Left colon (tissue), 2 donors: ENCODE results near the gene SLC2A9. TPM values are rescaled to one million over a fixed set of nuclear protein-coding genes. Genes with fewer than 3 reads are reported as not detected.

Experiments
- ATAC-seq: fragments of 200-7000 bp; cut with Tn5 transposase; one replicate; pipeline ENCODE4 v1.9.1; 2020; ENCODE audit warnings: mild to moderate bottlenecking, moderate library complexity
- DNase-seq, 2 donors: peaks; one replicate each; pipeline ENCODE4 v3.0.0-alpha.2; 2020
- intact Hi-C, 2 donors: fragments of 100-400 bp; cut with DNase I in 1 of 2; cut with micrococcal nuclease in 1 of 2; formaldehyde crosslinking; loops; one replicate each; pipeline versions ENCODE4 v1.11.2 to v1.14.0; 2022; cut with DNase I, micrococcal nuclease
- total RNA-seq, 2 donors: library from RNA; stranded (reverse); fragmentation: NEBNext Ultra II Directional; extraction: Animal tissue kit (Norgen Biotek cat#: 25700); gene quantifications; one replicate each; pipeline ENCODE4 v1.2.1, GENCODE V29; 2021
- donor health status: DM: no; HTN: no; CAD: no.
- donor health status: DM: yes; HTN: yes; CAD: no.

SLC2A9 gene
- total RNA-seq, 2 donors from 2014 or later = 5.1 to 5.2 TPM

DNA sequence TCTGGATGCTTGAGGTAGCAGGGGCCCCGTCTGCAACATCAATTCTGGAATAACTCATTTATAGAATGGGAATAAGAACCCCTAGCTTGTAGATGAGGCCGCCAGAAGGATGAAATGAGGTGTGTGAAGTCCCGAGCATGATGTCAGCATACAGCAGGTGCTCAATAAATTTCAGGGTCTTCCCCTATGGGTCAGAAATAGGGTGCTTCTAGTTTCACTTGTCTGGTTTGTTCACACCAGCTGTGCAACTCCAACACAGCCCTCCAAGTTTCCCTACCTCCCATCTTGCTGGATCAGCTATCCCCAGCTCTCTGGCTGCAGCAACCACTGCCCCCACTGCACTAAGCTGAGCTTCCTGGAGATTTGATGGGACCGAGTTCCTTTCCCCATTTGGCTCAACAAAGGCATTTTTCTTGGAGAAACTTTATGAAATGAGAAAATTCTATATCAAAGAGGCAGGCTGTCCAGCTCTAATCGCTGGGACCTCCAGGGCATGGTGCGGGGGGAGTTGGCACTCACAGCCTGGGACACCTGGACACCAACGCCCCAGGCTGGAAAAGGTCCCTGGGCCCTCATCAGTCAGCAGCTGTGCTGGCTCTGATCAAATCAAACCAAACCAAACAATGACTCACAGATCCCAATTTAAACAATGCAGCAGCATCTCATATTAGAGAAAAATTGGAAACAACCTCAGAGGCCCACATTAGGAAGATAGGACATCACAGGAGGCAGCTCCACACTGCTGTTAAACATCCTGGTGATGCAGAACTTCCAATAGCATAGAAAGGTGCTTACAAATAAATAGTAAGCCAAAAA, 13.3 kb downstream of the SLC2A9 start:
- DNase-seq = no peak
- ATAC-seq = no peak
- intact Hi-C loops = loop anchor here in 1 of 2 donors (10.0 kb wide), 1 partner anchor 303 kb away; no protein-coding TSS in a partner anchor

- intact Hi-C loops = loop anchor here in 1 of 2 donors (10.0 kb wide), 1 partner anchor 303 kb away; no protein-coding TSS in a partner anchor
- no peak for ATAC-seq
- no peak for DNase-seq
Measured at GRCh38 chr4:10007436-10007740, 13.9 kb downstream of the SLC2A9 start.

DNA sequence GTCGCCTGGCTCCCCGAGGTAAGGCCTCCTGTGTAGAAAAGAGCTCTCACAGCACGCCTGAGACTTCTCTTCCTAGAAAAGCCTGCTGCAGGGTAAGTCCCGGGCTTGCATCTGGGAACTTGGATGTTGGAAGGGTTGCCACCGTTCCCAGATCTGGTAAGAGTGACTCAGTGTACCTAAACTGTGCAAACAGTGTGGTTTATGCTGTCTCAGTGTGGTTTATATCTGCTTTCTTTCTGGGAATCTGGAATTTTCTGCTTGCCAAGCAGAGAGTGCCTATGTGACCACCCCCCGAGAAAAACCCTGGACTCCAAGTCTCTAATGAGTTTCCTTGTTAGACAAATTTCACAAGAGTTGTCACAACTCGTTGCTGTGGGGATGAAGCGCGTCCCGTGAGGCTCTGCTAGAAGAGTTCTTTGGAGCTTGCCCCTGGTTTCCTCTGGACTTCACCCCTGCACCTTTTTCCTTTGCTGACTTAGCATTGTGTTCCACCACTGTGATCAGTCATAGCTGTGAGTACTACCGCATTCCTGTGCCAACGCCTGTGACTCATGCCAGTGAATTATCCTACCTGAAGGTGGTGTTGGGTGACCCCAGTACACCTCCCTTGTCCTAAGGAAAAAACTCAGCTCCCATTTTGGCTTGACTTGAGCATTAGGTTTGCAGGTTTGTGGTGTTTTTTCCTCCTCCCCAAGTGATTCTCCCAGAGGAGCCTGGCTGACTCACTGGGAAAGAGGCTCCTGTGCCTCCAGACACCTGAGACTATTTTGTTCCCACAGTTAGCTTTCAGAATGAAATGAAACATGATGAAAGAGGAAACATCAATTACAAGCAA, 14.5 kb downstream of the SLC2A9 start:
- intact Hi-C loops = loop anchor here in 1 of 2 donors (10.0 kb wide), 1 partner anchor 302 kb away; no protein-coding TSS in a partner anchor
- DNase-seq = peak; percentile 76 to 90
- ATAC-seq = peak; percentile 89

GRCh38 chr4:10006231-10006600, 15.1 kb downstream of the SLC2A9 start:
- intact Hi-C loops = loop anchor here in 1 of 2 donors (10.0 kb wide), 1 partner anchor 301 kb away; no protein-coding TSS in a partner anchor
- peak; percentile 46 to 81 for DNase-seq
- peak; percentile 89 for ATAC-seq

DNA sequence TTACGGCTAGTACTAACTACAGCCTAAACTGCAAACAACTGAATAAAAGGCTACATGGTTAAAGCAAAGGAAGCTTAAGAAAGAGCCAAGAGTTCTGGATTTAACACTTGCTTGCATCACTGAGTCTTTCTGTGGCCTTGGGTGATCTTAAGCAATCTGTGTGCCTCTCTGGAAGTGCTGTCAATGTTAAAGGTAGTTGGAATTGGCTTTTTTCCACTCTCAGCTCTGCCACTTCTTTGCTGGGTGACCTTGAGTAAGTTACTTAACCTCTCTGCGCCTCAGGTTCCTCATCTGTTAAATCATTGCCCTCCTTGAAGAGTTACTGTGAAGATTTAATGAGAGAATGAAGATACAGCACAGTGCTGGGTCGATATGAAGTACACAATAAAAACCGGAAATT, 15.7 kb downstream of the SLC2A9 start:
- intact Hi-C loops = loop anchor here in 1 of 2 donors (10.0 kb wide), 1 partner anchor 301 kb away; no protein-coding TSS in a partner anchor
- ATAC-seq (no peak), DNase-seq (no peak)

DNA sequence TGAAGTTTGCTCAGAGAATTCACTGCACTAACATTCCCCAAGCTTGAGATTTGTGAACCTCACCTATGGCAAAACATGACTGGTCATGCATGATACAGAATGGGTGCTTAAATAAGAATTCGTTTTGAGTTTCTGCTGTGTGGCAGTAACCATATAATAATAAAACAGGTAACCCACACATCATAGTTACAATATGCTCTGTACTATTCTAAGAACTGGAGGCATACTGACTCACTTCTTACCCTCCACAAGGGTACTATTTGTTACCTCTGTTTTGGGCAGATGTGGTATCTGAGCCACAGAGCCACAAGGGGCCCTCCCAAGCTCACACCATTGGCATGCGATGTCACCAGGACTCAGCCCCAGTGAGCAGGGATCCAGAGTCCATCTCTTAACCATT, 17.6 kb downstream of the SLC2A9 start:
- DNase-seq = no peak
- intact Hi-C loops = loop anchor here in 1 of 2 donors (10.0 kb wide), 1 partner anchor 299 kb away; no protein-coding TSS in a partner anchor
- ATAC-seq = no peak

DNA sequence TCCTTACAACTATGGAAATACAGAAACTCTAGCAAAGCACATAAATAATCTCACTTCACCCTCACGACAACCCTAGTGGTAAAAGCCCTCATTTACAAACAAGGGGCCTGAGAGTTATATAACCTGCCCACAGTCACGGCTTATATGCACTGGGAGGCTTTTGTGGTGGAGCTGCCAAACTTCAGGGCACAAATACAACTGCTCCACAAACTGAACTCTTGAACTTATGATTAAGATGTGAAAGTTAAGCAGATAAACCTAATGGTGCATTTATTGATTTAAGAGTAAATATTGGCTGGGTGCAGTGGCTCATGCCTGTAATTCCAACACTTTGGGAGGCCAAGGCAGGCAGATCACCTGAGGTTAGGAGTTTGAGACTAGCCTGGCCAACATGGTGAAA, 19.0 kb downstream of the SLC2A9 start:
- no peak for DNase-seq

GRCh38 chr4:10001757-10002156, 19.5 kb downstream of the SLC2A9 start:
- DNase-seq = no peak
- no peak for ATAC-seq
- intact Hi-C loops = loop anchor here in 1 of 2 donors (10.0 kb wide), 1 partner anchor 297 kb away; no protein-coding TSS in a partner anchor

More for the DNA sequence above, 19.0 kb downstream of the SLC2A9 start:
- no peak for ATAC-seq
- intact Hi-C loops = loop anchor here in 1 of 2 donors (10.0 kb wide), 1 partner anchor 297 kb away; no protein-coding TSS in a partner anchor

GRCh38 chr4:9999956-10000561, 21.2 kb downstream of the SLC2A9 start:
- DNase-seq = no peak
- intact Hi-C loops = loop anchor here in 1 of 2 donors (10.0 kb wide), 1 partner anchor 295 kb away; no protein-coding TSS in a partner anchor
- no peak for ATAC-seq

DNA sequence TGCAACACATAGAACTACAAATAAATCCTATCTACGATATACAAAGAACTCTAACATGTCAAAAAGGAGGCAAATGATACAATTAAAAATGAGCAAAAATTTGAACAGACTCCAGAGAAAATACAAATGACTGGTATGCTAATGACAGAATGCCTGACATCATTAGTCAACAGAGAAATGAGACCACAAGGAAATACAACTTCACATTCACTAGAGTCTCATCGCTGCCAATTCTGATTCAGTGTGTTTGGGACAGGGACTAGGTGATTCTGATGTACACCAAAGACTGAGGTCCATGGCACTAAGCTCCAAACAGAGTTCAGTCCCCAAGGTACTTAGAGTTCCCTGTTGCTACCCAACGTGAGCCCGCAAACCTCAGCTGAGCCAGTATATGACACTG, 23.4 kb downstream of the SLC2A9 start:
- DNase-seq (no peak), ATAC-seq (no peak)
- intact Hi-C loops = no loop called here

DNA sequence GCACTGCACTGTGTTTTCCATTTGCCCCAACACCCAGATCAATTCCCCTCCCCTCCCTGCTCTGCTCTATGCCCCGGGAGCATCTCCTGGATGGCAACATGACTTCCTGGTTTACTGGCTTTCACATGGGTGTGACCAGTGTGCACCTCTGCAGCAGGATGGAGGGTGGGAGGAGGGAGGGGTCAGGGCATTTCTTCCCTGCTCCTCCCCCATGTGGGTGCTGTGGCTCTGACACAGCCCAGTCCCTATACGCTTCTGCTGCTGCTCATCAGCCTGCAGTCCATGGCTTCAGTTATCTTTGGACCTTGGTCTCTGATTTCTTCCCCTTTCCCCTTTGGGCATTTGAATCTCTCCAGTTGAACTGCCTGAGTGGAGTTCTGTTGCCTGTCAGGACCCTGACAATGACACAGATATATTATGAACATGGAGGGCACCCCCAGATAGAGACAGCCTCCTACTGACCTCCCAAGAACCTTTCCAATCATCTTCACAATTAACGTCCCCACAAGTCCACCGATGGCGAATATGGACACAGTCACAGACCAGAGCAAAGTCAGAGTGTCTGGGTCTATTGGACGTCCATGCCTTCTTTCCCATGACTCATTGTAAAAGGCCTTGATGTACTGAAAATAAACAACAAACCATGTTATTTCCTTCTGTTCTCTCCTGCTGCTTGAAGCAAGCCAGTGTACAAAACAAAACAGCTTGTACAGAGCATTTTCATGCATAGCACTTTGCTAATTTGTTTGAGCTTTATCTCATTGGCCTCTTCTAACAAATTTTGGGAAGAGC, 24.8 kb downstream of the SLC2A9 start:
- peak; percentile 71 to 87 for DNase-seq
- ATAC-seq = peak; percentile 91
- intact Hi-C loops = no loop called here

DNA sequence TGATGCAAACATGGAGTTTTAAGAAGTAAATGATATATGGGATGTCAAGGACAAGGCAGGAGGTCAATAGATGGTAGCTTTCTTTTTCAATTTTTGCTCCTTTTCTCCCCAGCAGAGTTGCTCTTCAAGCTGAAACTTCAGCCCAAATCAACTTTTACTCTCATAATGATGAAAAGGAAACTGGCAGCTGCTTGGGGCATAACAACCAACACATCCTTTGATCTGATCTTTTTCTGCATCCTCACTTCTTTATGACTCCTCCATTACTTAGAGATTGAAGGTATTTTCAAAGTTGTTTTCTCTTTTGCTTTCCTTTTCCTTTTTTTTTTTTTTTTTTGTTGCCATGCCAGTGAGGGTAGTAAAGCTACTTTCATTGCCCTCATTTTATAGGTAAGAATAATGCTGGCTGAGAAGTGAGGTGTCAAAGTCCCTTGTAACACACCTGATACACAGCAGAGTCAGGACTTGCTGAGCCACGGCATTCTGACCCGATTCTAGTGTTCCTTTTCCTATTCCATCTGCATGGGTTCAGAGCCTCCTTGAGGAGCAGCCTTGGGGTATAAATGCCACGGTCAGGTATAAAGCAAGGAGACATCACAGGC, 26.9 kb downstream of the SLC2A9 start:
- ATAC-seq (peak; percentile 85), DNase-seq (peak; percentile 32 to 45)
- intact Hi-C loops = no loop called here

DNA sequence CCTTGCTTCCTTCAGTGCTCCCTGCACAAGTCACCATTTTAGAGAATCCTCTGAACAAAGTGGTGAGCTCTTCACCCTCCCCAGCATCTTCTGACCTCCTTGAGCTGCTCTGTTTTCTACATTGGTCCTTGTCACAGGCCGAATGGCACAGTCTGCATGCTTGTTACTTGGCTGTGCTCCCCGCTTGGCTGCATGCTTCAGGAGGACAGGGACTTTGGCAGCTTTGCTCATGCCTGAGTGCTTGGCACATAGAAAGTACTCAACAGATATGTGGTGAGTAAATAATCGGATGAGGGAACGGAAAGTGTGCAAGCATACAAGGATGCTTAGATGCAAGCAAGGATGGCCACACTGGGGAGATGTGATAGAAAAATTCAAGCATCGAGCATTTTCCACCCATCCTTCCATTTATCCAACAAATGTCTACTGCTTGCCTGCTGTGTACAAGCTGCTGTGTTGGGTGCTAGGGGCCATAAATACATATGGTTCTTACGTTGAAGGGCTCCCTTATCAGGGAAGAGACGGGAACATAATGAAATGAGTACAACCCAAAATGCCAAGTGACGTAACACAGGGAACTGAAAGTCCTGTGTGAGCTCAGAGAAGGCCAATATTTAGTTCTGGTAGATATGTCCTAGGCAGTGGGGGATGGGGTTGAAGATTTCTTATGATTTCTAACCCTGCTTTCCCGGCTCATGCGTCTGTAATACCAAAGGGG, 31.2 kb downstream of the SLC2A9 start:
- intact Hi-C loops = no loop called here
- ATAC-seq (no peak), DNase-seq (no peak)

GRCh38 chr4:9988933-9989332, 32.4 kb downstream of the SLC2A9 start:
- DNase-seq = no peak
- intact Hi-C loops = no loop called here
- ATAC-seq = no peak

DNA sequence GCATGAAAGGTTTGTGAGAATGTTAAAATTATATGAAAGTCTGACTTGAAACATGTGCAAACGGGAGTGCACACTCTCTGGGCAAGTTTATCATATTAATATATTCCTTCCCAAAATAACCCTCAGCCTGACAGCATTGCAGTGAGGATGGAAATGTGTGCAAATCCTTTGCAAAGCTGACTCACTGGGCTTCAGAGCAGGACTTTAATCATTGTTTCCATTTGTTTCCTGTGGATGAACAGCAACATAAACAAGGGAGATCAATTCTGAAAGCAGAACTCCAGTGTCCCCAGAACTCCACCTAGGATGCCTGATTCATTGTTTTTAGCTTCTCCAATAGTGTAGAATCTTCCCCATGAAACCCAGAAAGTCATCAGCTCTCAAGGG, 32.9 kb downstream of the SLC2A9 start:
- no peak for DNase-seq
- intact Hi-C loops = no loop called here
- no peak for ATAC-seq

DNA sequence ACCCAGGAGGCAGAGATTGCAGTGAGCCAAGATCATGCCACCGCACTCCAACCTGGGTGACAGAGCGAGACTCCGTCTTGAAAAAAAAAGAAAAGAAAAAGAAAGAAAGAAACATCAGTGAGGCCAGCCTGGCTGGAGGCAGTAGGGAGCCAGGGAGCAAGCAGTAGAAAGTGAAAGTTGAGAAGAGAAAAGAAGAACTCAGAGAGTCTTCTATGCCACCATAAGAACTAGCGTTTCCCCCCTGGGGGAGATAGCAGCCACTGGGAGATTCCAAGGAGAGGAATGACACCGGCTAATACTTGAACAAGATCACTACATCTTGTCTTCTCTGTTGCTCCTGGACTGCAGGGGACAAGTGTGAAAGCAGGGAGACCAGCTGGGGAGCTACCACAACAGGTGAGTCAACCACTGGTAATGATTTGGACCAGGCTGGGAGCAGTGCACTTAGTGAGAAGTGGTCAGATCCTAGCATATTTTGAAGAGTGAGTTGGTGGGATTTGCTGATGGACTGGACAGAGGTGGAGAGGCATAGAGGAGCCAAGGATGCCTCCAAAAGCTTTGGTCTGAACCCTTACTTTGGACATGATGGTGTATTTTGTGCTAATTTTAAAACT, 33.4 kb downstream of the SLC2A9 start:
- DNase-seq = no peak
- no peak for ATAC-seq
- intact Hi-C loops = no loop called here

- ATAC-seq = no peak
Measured at GRCh38 chr4:9984621-9985020, 36.7 kb downstream of the SLC2A9 start.

More at GRCh38 chr4:9984621-9985020, 36.7 kb downstream of the SLC2A9 start:
- DNase-seq = no peak
- intact Hi-C loops = no loop called here
